ENCODE data around the gene KIF11. TPM values are rescaled to one million over a fixed set of nuclear protein-coding genes. Genes with fewer than 3 reads are reported as not detected.

KIF11 gene
- total RNA-seq, 1 experiment from 2014 or later: 37.7 TPM

DNA sequence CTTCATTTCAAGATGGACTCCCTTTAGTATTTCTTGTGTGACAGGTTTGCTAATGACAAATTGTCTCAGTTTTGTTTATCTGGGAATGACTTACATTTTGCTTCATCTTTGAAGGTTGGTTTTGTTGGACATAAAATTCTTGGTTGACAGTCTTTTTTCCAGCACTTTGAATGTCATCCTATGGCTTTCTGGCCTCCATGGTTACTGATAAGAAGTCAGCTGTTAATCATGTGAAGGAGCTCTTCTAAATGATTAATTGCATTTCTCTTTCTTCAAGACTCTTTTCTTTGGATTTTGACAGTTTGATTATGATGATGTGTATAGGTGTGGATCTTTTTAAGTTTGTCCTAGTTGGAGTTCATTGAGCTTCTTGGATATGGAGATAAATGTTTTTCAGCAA lies 69.9 kb downstream of the KIF11 start:
- Histone ChIP-seq H3K4me1 (no peaks in the 10 kb centered on the region), H3K27me3 (replicated peaks; ENCODE audit: control insufficient read depth, insufficient read depth, low read length) (no peaks in the 10 kb centered on the region), H3K4me3 (ENCODE audit: low read depth, low read length) (no peak overlapping the region), H3K9me3 (peaks cover 8% of the 10 kb centered on the region), H3K36me3 (ENCODE audit: control insufficient read depth, insufficient read depth, low read length) (no peaks in the 10 kb centered on the region; the same call in 1 of the 2 replicates)
- Mint-ChIP-seq H3K9me3 (ENCODE audit: unreplicated experiment) (peaks cover 31% of the 10 kb centered on the region), H3K27me3 (ENCODE audit: insufficient read depth, unreplicated experiment) (no peaks in the 10 kb centered on the region), H3K4me3 (ENCODE audit: unreplicated experiment) (no peak overlapping the region), H3K36me3 (ENCODE audit: insufficient read depth, unreplicated experiment) (peaks cover 6% of the 10 kb centered on the region), H3K4me1 (ENCODE audit: low read depth, unreplicated experiment) (no peaks in the 10 kb centered on the region), H3K27ac (ENCODE audit: unreplicated experiment) (no peak overlapping the region)
- intact Hi-C loops (cut with micrococcal nuclease; ENCODE audit: unreplicated experiment): no loop called here
- CTCF ChIA-PET: no interaction called here
- POLR2A ChIA-PET: no interaction called here
- DNase-seq: no peak
- no TSS peak for BruUV-seq (replicated peaks)
- no peak for TF ChIP-seq CTCF (IDR thresholded peaks at IDR 0.05; ENCODE audit: insufficient read depth in 1 of 2, low read depth in 1 of 2, low read length in 1 of 2, severe bottlenecking in 1 of 2, unreplicated experiment in 1 of 2)

GRCh38 chr10:92664322-92664721 lies 71.4 kb downstream of the KIF11 start:
- Mint-ChIP-seq H3K27ac (ENCODE audit: unreplicated experiment) (no peak overlapping the region), H3K9me3 (ENCODE audit: unreplicated experiment) (peaks cover 31% of the 10 kb centered on the region), H3K36me3 (ENCODE audit: insufficient read depth, unreplicated experiment) (no peaks in the 10 kb centered on the region), H3K4me3 (ENCODE audit: unreplicated experiment) (no peak overlapping the region), H3K27me3 (ENCODE audit: insufficient read depth, unreplicated experiment) (no peaks in the 10 kb centered on the region), H3K4me1 (ENCODE audit: low read depth, unreplicated experiment) (no peaks in the 10 kb centered on the region)
- H3K4me3 ChIP-seq (ENCODE audit: low read depth, low read length): no peak overlapping the region
- CTCF ChIA-PET: no interaction called here
- POLR2A ChIA-PET: no interaction called here
- no TSS peak for BruUV-seq (replicated peaks)
- intact Hi-C loops (cut with micrococcal nuclease; ENCODE audit: unreplicated experiment): no loop called here
- no peak for TF ChIP-seq CTCF (IDR thresholded peaks at IDR 0.05; ENCODE audit: insufficient read depth in 1 of 2, low read depth in 1 of 2, low read length in 1 of 2, severe bottlenecking in 1 of 2, unreplicated experiment in 1 of 2)
- H3K9me3 ChIP-seq: peaks cover 8% of the 10 kb centered on the region
- no peak for DNase-seq
- H3K4me1 ChIP-seq: no peaks in the 10 kb centered on the region
- H3K36me3 ChIP-seq (ENCODE audit: control insufficient read depth, insufficient read depth, low read length): no peaks in the 10 kb centered on the region
- H3K27me3 ChIP-seq (replicated peaks; ENCODE audit: control insufficient read depth, insufficient read depth, low read length): no peaks in the 10 kb centered on the region

- intact Hi-C loops (cut with micrococcal nuclease; ENCODE audit: unreplicated experiment): no loop called here
- CTCF ChIA-PET: no interaction called here
- no peaks in the 10 kb centered on the region for H3K36me3 Mint-ChIP-seq (ENCODE audit: insufficient read depth, unreplicated experiment)
Observed at GRCh38 chr10:92667078-92667477, 74.1 kb downstream of the KIF11 start.

More at GRCh38 chr10:92667078-92667477, 74.1 kb downstream of the KIF11 start:
- Histone ChIP-seq H3K9me3 (peaks cover 8% of the 10 kb centered on the region), H3K36me3 (ENCODE audit: control insufficient read depth, insufficient read depth, low read length) (no peaks in the 10 kb centered on the region), H3K4me3 (ENCODE audit: low read depth, low read length) (no peak overlapping the region), H3K4me1 (no peaks in the 10 kb centered on the region), H3K27me3 (replicated peaks; ENCODE audit: control insufficient read depth, insufficient read depth, low read length) (no peaks in the 10 kb centered on the region)
- POLR2A ChIA-PET: no interaction called here
- Mint-ChIP-seq H3K27ac (ENCODE audit: unreplicated experiment) (no peak overlapping the region), H3K9me3 (ENCODE audit: unreplicated experiment) (peaks cover 16% of the 10 kb centered on the region), H3K27me3 (ENCODE audit: insufficient read depth, unreplicated experiment) (no peaks in the 10 kb centered on the region), H3K4me3 (ENCODE audit: unreplicated experiment) (no peak overlapping the region), H3K4me1 (ENCODE audit: low read depth, unreplicated experiment) (no peaks in the 10 kb centered on the region)
- BruUV-seq (replicated peaks): no TSS peak
- DNase-seq: no peak
- TF ChIP-seq CTCF (IDR thresholded peaks at IDR 0.05; ENCODE audit: insufficient read depth in 1 of 2, low read depth in 1 of 2, low read length in 1 of 2, severe bottlenecking in 1 of 2, unreplicated experiment in 1 of 2): no peak

All from Caco-2 (cell line).